ENCODE results near the gene DHX16.

GRCh38 chr6:30711758-30712380 lies 39.1 kb upstream of the DHX16 start:
- no peak for TF ChIP-seq EZH2 (IDR thresholded peaks at IDR 0.05; ENCODE audit: borderline replicate concordance, low read depth, low read length, poor library complexity, severe bottlenecking)
- TF ChIP-seq CTCF (conservative IDR thresholded peaks at IDR 0.05; ENCODE audit: low read depth, low read length), result no peak

Data from A673 (cell line).